HepG2 (cell line): ENCODE data around the gene HES7. TPM values are rescaled to one million over a fixed set of nuclear protein-coding genes. Genes with fewer than 3 reads are reported as not detected.
A peak's percentile ranks its signal among the peaks of the same experiment; 100 is the strongest.

Experiments used
- CERS6 ChIP-seq: sonication (generic); formaldehyde crosslinking; IDR thresholded peaks from 2 replicates; pipeline ENCODE4 v1.5.0; 2020; ENCODE audit warnings: missing genetic modification reagents
- MAF1 ChIP-seq: sonication (generic); formaldehyde crosslinking; IDR thresholded peaks from 2 replicates; pipeline ENCODE4 v1.5.0; 2020; ENCODE audit warnings: missing genetic modification reagents, borderline replicate concordance
- MEIS1 ChIP-seq: sonication (generic); formaldehyde crosslinking; IDR thresholded peaks from 2 replicates; pipeline ENCODE4 v1.9.0; 2021; ENCODE audit warnings: mild to moderate bottlenecking, missing genetic modification reagents, moderate library complexity, borderline replicate concordance
- NBN ChIP-seq: fragments of 450-650 bp; conservative IDR thresholded peaks from 2 replicates; pipeline ENCODE4 v1.6.1; 2017
- RARA ChIP-seq: IDR thresholded peaks from 2 replicates; pipeline ENCODE4 v1.6.1; 2016; ENCODE audit warnings: missing genetic modification reagents, missing compliant biosample characterization
- SKIL ChIP-seq: sonication (generic); formaldehyde crosslinking; IDR thresholded peaks from 2 replicates; pipeline ENCODE4 v1.8.0; 2022; ENCODE audit warnings: missing genetic modification reagents, mild to moderate bottlenecking, moderate library complexity, borderline replicate concordance
- TBX3 ChIP-seq: fragments of 450-650 bp; IDR thresholded peaks from 2 replicates; pipeline ENCODE4 v1.6.1; 2017; ENCODE audit warnings: antibody characterized with exemption, mild to moderate bottlenecking, inconsistent platforms, borderline replicate concordance
- TCF7 ChIP-seq: sonication (generic); IDR thresholded peaks from 2 replicates; pipeline ENCODE4 v1.6.1; 2016; ENCODE audit warnings: antibody characterized with exemption, low read depth
- TEAD2 ChIP-seq: sonication (generic); formaldehyde crosslinking; IDR thresholded peaks from 2 replicates; pipeline ENCODE4 v1.9.0; 2021; ENCODE audit warnings: missing genetic modification reagents
- YEATS2 ChIP-seq: sonication (generic); formaldehyde crosslinking; IDR thresholded peaks from 2 replicates; pipeline ENCODE4 v1.4.0; 2020; ENCODE audit warnings: missing genetic modification reagents, borderline replicate concordance
- ZNF12 ChIP-seq: sonication (generic); formaldehyde crosslinking; IDR thresholded peaks from 2 replicates; pipeline ENCODE4 v1.5.0; 2020; ENCODE audit warnings: missing genetic modification reagents
- ZNF17 ChIP-seq: sonication (generic); formaldehyde crosslinking; IDR thresholded peaks from 2 replicates; pipeline ENCODE4 v1.5.0; 2020; ENCODE audit warnings: mild to moderate bottlenecking, missing genetic modification reagents
- ZNF263 ChIP-seq: sonication (generic); formaldehyde crosslinking; IDR thresholded peaks from 2 replicates; pipeline ENCODE4 v1.4.0; 2020; ENCODE audit warnings: missing genetic modification reagents
- ZNF44 ChIP-seq: sonication (generic); formaldehyde crosslinking; IDR thresholded peaks from 2 replicates; pipeline ENCODE4 v1.5.1; 2020; ENCODE audit warnings: mild to moderate bottlenecking, missing genetic modification reagents
- ZNF547 ChIP-seq: sonication (generic); formaldehyde crosslinking; IDR thresholded peaks from 2 replicates; pipeline ENCODE4 v1.5.1; 2020; ENCODE audit warnings: mild to moderate bottlenecking, missing genetic modification reagents
- ZNF563 ChIP-seq: sonication (generic); formaldehyde crosslinking; IDR thresholded peaks from 2 replicates; pipeline ENCODE4 v1.8.0; 2022; ENCODE audit warnings: mild to moderate bottlenecking, moderate library complexity, missing genetic modification reagents
- ZNF616 ChIP-seq: sonication (generic); formaldehyde crosslinking; IDR thresholded peaks from 2 replicates; pipeline ENCODE4 v1.5.0; 2020; ENCODE audit warnings: low read depth, mild to moderate bottlenecking, missing genetic modification reagents
- ZNF781 ChIP-seq: sonication (generic); formaldehyde crosslinking; IDR thresholded peaks from 2 replicates; pipeline ENCODE4 v1.5.1; 2020; ENCODE audit warnings: borderline replicate concordance, mild to moderate bottlenecking, missing genetic modification reagents; ENCODE audit errors: not compliant biosample characterization
- polyA plus RNA-seq, 8 experiments: library from polyadenylated mRNA; depleted of rRNA in 3 of 8; stranded (reverse) in 7 of 8; unstranded in 1 of 8; fragments of >200 nt; fragmentation: Illumina TruSeq in 4 of 8; extraction: Trizol in 4 of 8; gene quantifications; 2 replicates each; pipeline versions ENCODE4 v1.2.1 to v1.2.3, GENCODE V29; 2011 to 2016; ENCODE audit warnings: low read depth in 4 of 8, missing spikeins in 1 of 8, mixed read lengths in 1 of 8; ENCODE audit not compliant: insufficient read depth in 1 of 8
- total RNA-seq, 5 experiments: library from RNA; depleted of rRNA; stranded (reverse); fragments of >200 nt; fragmentation: Illumina TruSeq; extraction: Trizol; gene quantifications; 2 replicates each; pipeline ENCODE4 v1.2.3, GENCODE V29; 2016; ENCODE audit warnings: low read depth in 1 of 5
- TF ChIP-seq, protein P1 (sequence below): sonication (generic); formaldehyde crosslinking; conservative IDR thresholded peaks from 2 replicates; pipeline ENCODE4 v1.4.0; 2020; ENCODE audit warnings: mild to moderate bottlenecking, missing genetic modification reagents, moderate library complexity
- TF ChIP-seq, protein P2 (sequence below): sonication (generic); formaldehyde crosslinking; IDR thresholded peaks from 2 replicates; pipeline ENCODE4 v1.9.0; 2021; ENCODE audit warnings: missing genetic modification reagents, borderline replicate concordance

The HES7 gene
- total and polyA plus RNA-seq, 2 of the 13 experiments (the other 11 are each of a cell fraction or from before 2014, with no cell fraction given) = not detected

DNA sequence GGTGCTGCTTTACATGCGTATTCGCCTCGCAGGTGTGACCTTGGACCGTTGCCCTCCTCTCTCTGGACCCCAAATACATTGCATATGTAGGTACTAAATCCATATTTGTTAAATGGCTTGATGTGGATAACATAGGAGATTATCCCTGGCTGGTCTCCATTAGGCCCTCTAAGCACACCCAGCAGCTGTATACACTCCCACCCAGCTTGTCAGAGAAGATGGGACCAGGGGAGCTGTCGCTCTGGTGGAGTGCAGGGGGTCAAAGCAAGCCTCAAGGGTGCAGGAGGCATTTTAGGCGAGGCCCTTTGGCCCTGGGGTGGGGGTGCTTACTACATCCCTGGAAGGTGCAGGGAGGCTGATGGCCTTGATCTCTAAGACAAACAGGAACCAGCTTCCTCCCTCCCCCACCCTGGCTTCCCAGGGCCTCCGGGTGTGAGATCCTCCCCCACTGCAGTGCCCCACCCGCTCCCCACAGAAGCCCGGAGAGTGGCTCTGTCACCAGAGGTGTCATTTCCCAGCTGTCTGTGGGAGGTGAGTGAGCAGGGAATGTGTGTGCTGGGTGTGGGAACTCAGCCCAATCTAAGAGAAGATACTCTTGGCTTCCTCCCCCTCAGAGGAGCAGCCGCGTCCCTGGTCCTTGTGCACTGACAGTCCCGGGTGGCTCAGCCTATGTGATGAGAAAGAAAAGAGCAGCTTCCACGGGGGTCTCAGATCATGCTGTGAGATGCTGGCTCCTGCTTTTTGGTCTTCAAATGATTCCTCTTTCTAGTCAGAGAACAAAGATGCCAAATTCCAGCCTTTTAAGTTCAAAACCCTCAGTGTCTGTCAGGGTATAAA, 40.3 kb upstream of the HES7 start (continued):
- no peak; the same call in 1 of the 2 replicates for TF ChIP-seq SKIL
- TF ChIP-seq TBX3 = no peak
- TF ChIP-seq, protein P1, sequence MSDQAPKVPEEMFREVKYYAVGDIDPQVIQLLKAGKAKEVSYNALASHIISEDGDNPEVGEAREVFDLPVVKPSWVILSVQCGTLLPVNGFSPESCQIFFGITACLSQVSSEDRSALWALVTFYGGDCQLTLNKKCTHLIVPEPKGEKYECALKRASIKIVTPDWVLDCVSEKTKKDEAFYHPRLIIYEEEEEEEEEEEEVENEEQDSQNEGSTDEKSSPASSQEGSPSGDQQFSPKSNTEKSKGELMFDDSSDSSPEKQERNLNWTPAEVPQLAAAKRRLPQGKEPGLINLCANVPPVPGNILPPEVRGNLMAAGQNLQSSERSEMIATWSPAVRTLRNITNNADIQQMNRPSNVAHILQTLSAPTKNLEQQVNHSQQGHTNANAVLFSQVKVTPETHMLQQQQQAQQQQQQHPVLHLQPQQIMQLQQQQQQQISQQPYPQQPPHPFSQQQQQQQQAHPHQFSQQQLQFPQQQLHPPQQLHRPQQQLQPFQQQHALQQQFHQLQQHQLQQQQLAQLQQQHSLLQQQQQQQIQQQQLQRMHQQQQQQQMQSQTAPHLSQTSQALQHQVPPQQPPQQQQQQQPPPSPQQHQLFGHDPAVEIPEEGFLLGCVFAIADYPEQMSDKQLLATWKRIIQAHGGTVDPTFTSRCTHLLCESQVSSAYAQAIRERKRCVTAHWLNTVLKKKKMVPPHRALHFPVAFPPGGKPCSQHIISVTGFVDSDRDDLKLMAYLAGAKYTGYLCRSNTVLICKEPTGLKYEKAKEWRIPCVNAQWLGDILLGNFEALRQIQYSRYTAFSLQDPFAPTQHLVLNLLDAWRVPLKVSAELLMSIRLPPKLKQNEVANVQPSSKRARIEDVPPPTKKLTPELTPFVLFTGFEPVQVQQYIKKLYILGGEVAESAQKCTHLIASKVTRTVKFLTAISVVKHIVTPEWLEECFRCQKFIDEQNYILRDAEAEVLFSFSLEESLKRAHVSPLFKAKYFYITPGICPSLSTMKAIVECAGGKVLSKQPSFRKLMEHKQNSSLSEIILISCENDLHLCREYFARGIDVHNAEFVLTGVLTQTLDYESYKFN = peak; percentile 90
- no peak for TF ChIP-seq ZNF12 (CRISPR knock-in tag)
- TF ChIP-seq YEATS2 (CRISPR knock-in tag) = no peak
- TF ChIP-seq ZNF616 (CRISPR knock-in tag) = no peak
- no peak for TF ChIP-seq NBN
- no peak for TF ChIP-seq ZNF263 (CRISPR knock-in tag)
- no peak for TF ChIP-seq ZNF781 (CRISPR knock-in tag)
- TF ChIP-seq ZNF44 (CRISPR knock-in tag) = no peak
- no peak for TF ChIP-seq MAF1 (CRISPR knock-in tag)
- TF ChIP-seq RARA (CRISPR knock-in tag) = peak; percentile 58; the same call in 1 of the 2 replicates
- no peak for TF ChIP-seq CERS6 (CRISPR knock-in tag)
- peak; percentile 8; the same call in 1 of the 2 replicates for TF ChIP-seq TCF7
- TF ChIP-seq ZNF17 (CRISPR knock-in tag) = no peak
- no peak for TF ChIP-seq ZNF563
- TF ChIP-seq TEAD2 (CRISPR knock-in tag) = no peak
- TF ChIP-seq MEIS1 (CRISPR knock-in tag) = 0 out of 2 replicates have a peak, but pooled peaks have one; percentile 5
- TF ChIP-seq ZNF547 = no peak
- TF ChIP-seq, protein P2, sequence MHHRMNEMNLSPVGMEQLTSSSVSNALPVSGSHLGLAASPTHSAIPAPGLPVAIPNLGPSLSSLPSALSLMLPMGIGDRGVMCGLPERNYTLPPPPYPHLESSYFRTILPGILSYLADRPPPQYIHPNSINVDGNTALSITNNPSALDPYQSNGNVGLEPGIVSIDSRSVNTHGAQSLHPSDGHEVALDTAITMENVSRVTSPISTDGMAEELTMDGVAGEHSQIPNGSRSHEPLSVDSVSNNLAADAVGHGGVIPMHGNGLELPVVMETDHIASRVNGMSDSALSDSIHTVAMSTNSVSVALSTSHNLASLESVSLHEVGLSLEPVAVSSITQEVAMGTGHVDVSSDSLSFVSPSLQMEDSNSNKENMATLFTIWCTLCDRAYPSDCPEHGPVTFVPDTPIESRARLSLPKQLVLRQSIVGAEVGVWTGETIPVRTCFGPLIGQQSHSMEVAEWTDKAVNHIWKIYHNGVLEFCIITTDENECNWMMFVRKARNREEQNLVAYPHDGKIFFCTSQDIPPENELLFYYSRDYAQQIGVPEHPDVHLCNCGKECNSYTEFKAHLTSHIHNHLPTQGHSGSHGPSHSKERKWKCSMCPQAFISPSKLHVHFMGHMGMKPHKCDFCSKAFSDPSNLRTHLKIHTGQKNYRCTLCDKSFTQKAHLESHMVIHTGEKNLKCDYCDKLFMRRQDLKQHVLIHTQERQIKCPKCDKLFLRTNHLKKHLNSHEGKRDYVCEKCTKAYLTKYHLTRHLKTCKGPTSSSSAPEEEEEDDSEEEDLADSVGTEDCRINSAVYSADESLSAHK (CRISPR knock-in tag) = no peak
